GM21529 (cell line): ENCODE data around the gene IFITM2.
"Not testable (repeated sequence)": the region's sequence is repeated elsewhere in the genome, so short reads cannot be mapped to it uniquely, and the experiment has no call there.

Experiments
- ATAC-seq: cut with Tn5 transposase; IDR thresholded peaks from one replicate; pipeline ENCODE4 v1.9.1; 2021; ENCODE audit not compliant: unreplicated experiment

IFITM2 gene

GRCh38 chr11:324156-324555 is 16.5 kb downstream of the IFITM2 start:
- no peak for ATAC-seq

- ATAC-seq, result not testable (repeated sequence)
These were observed 17.2 kb downstream of the IFITM2 start for GRCh38 chr11:324593-325517.

GRCh38 chr11:325796-326591 is 18.4 kb downstream of the IFITM2 start:
- ATAC-seq, result no peak

GRCh38 chr11:326592-326841 is 18.9 kb downstream of the IFITM2 start:
- peak; percentile 4 for ATAC-seq

GRCh38 chr11:326842-327580 is 19.4 kb downstream of the IFITM2 start:
- ATAC-seq, result peak; percentile 74

- no peak for ATAC-seq
These were observed 19.9 kb downstream of the IFITM2 start for GRCh38 chr11:327581-327923.

- no peak for ATAC-seq
These were observed 20.4 kb downstream of the IFITM2 start for GRCh38 chr11:328012-328411.

- ATAC-seq, result not testable (repeated sequence)
These were observed 21.0 kb downstream of the IFITM2 start for GRCh38 chr11:328516-329100.

GRCh38 chr11:329886-330253 is 22.3 kb downstream of the IFITM2 start:
- ATAC-seq, result no peak

- ATAC-seq, result no peak
These were observed 22.7 kb downstream of the IFITM2 start for GRCh38 chr11:330307-330693.

- ATAC-seq, result no peak
These were observed 23.2 kb downstream of the IFITM2 start for GRCh38 chr11:330694-331357.

- ATAC-seq, result no peak
These were observed 23.9 kb downstream of the IFITM2 start for GRCh38 chr11:331358-332060.

GRCh38 chr11:332651-333480 is 25.2 kb downstream of the IFITM2 start:
- no peak for ATAC-seq

GRCh38 chr11:333616-334263 is 26.1 kb downstream of the IFITM2 start:
- ATAC-seq, result not testable (repeated sequence)

GRCh38 chr11:334264-334994 is 26.8 kb downstream of the IFITM2 start:
- ATAC-seq, result no peak

GRCh38 chr11:335779-336658 is 28.4 kb downstream of the IFITM2 start:
- no peak for ATAC-seq

GRCh38 chr11:336659-337198 is 29.1 kb downstream of the IFITM2 start:
- no peak for ATAC-seq
